H9 (cell line): ENCODE data around the gene DES. TPM values are rescaled to one million over a fixed set of nuclear protein-coding genes. Genes with fewer than 3 reads are reported as not detected.

ENCODE experiments used
- DNase-seq: peaks from one replicate; pipeline ENCODE4 v3.0.0-alpha.2; 2017
- H2AFZ ChIP-seq: one replicate; pipeline ENCODE4 v1.6.1; 2013; ENCODE audit warnings: mild to moderate bottlenecking, low read length, control low read depth, moderate library complexity
- H2AK5ac ChIP-seq: 2 replicates; pipeline ENCODE4 v1.6.1; 2013; ENCODE audit warnings: low read length, control low read depth, mixed read lengths; ENCODE audit not compliant: insufficient read length
- H2BK120ac ChIP-seq: one replicate; pipeline ENCODE4 v1.6.1; 2013; ENCODE audit warnings: low read depth, mild to moderate bottlenecking, low read length, control low read depth, inconsistent platforms; ENCODE audit not compliant: poor library complexity, severe bottlenecking
- H2BK12ac ChIP-seq: 2 replicates; pipeline ENCODE4 v1.6.1; 2013; ENCODE audit warnings: low read length, control low read depth, mixed read lengths, low read depth; ENCODE audit not compliant: insufficient read length
- H2BK15ac ChIP-seq: 2 replicates; pipeline ENCODE4 v1.6.1; 2013; ENCODE audit warnings: low read depth, low read length, control low read depth
- H2BK20ac ChIP-seq: one replicate; pipeline ENCODE4 v1.6.1; 2013; ENCODE audit warnings: low read depth, mild to moderate bottlenecking, low read length, control low read depth, inconsistent platforms; ENCODE audit not compliant: poor library complexity, severe bottlenecking
- H2BK5ac ChIP-seq: 2 replicates; pipeline ENCODE4 v1.6.1; 2013; ENCODE audit warnings: low read length, control low read depth, mixed read lengths; ENCODE audit not compliant: insufficient read length
- H3K14ac ChIP-seq: 2 replicates; pipeline ENCODE4 v1.6.1; 2013; ENCODE audit warnings: low read length, control low read depth; ENCODE audit not compliant: insufficient read depth
- H3K18ac ChIP-seq: 2 replicates; pipeline ENCODE4 v1.6.1; 2013; ENCODE audit warnings: low read depth, mild to moderate bottlenecking, mixed read lengths, low read length, control low read depth; ENCODE audit not compliant: insufficient read length
- H3K23ac ChIP-seq: 2 replicates; pipeline ENCODE4 v1.6.1; 2013; ENCODE audit warnings: low read length, control low read depth, mixed read lengths, low read depth; ENCODE audit not compliant: insufficient read length
- H3K23me2 ChIP-seq: 2 replicates; pipeline ENCODE4 v1.6.1; 2013; ENCODE audit warnings: low read depth, mild to moderate bottlenecking, mixed read lengths, low read length, control low read depth; ENCODE audit not compliant: insufficient read length, poor library complexity, severe bottlenecking
- H3K27ac ChIP-seq: 2 replicates; pipeline ENCODE4 v1.5.1; 2013; ENCODE audit warnings: low read length, control low read depth, mixed read lengths, low read depth; ENCODE audit not compliant: insufficient read length
- H3K27me3 ChIP-seq: 2 replicates; pipeline ENCODE4 v1.6.1; 2013; ENCODE audit warnings: low read length, control low read depth, inconsistent platforms; ENCODE audit not compliant: insufficient read depth
- H3K4ac ChIP-seq: 2 replicates; pipeline ENCODE4 v1.6.1; 2013; ENCODE audit warnings: low read depth, mild to moderate bottlenecking, control low read depth, inconsistent platforms, low read length, moderate library complexity
- H3K4me1 ChIP-seq: 2 replicates; pipeline ENCODE4 v1.6.1; 2013; ENCODE audit warnings: low read length, control low read depth, inconsistent platforms; ENCODE audit not compliant: insufficient read depth
- H3K4me2 ChIP-seq: 2 replicates; pipeline ENCODE4 v1.6.1; 2013; ENCODE audit warnings: low read length, control low read depth, mixed read lengths; ENCODE audit not compliant: insufficient read length, insufficient read depth
- H3K56ac ChIP-seq: 2 replicates; pipeline ENCODE4 v1.6.1; 2013; ENCODE audit warnings: low read depth, mild to moderate bottlenecking, mixed read lengths, low read length, control low read depth; ENCODE audit not compliant: insufficient read length
- H3K79me1 ChIP-seq: 2 replicates; pipeline ENCODE4 v1.6.1; 2013; ENCODE audit warnings: low read depth, mild to moderate bottlenecking, moderate library complexity, low read length, control low read depth, inconsistent platforms; ENCODE audit not compliant: insufficient read depth, poor library complexity, severe bottlenecking
- H3K79me2 ChIP-seq: 2 replicates; pipeline ENCODE4 v1.6.1; 2013; ENCODE audit warnings: low read length, control low read depth, inconsistent platforms; ENCODE audit not compliant: insufficient read depth
- H3K9ac ChIP-seq: 2 replicates; pipeline ENCODE4 v1.6.1; 2013; ENCODE audit warnings: low read length, control low read depth, mixed read lengths; ENCODE audit not compliant: insufficient read length; ENCODE audit errors: extremely low read depth
- H3K9me3 ChIP-seq: one replicate; pipeline ENCODE4 v1.6.1; 2013; ENCODE audit warnings: low read depth, low read length, inconsistent platforms; ENCODE audit not compliant: control insufficient read depth
- H3T11ph ChIP-seq: one replicate; pipeline ENCODE4 v1.6.1; 2013; ENCODE audit warnings: mild to moderate bottlenecking, low read length, control low read depth, inconsistent platforms
- H4K20me1 ChIP-seq: one replicate; pipeline ENCODE4 v1.6.1; 2013; ENCODE audit not compliant: control insufficient read depth, insufficient read length, insufficient read depth
- H4K5ac ChIP-seq: 2 replicates; pipeline ENCODE4 v1.6.1; 2013; ENCODE audit warnings: low read depth, mild to moderate bottlenecking, mixed read lengths, low read length, control low read depth; ENCODE audit not compliant: insufficient read length
- H4K8ac ChIP-seq: replicated peaks from 2 replicates; pipeline ENCODE4 v1.6.1; 2013; ENCODE audit warnings: low read length, control low read depth, mixed read lengths, low read depth; ENCODE audit not compliant: insufficient read length
- H4K91ac ChIP-seq: 2 replicates; pipeline ENCODE4 v1.6.1; 2013; ENCODE audit warnings: low read depth, mild to moderate bottlenecking, moderate library complexity, mixed read lengths, low read length, control low read depth; ENCODE audit not compliant: insufficient read length
- H3K27ac Mint-ChIP-seq, 3 experiments: 2 replicates in 2 of 3; 3 replicates in 1 of 3; pipeline ENCODE4 v1.8.0; 2020 to 2021; ENCODE audit warnings: mixed read lengths in 3 of 3, mild to moderate bottlenecking in 1 of 3, moderate library complexity in 1 of 3
- H3K27me3 Mint-ChIP-seq: 2 replicates; pipeline ENCODE4 v1.8.0; 2021; ENCODE audit warnings: low read depth, mild to moderate bottlenecking, moderate library complexity, mixed read lengths
- H3K36me3 Mint-ChIP-seq, 3 experiments: 2 replicates in 2 of 3; 3 replicates in 1 of 3; pipeline ENCODE4 v1.8.0; 2020 to 2021; ENCODE audit warnings: low read depth in 3 of 3, mixed read lengths in 3 of 3; ENCODE audit not compliant: insufficient read depth in 1 of 3
- H3K4me1 Mint-ChIP-seq, 2 experiments: 2 replicates each; pipeline ENCODE4 v1.8.0; 2020; ENCODE audit warnings: mixed read lengths in 2 of 2
- H3K4me3 Mint-ChIP-seq, 2 experiments: 2 replicates in 1 of 2; 3 replicates in 1 of 2; pipeline ENCODE4 v1.8.0; 2020 to 2021; ENCODE audit warnings: mild to moderate bottlenecking in 2 of 2, mixed read lengths in 2 of 2, moderate library complexity in 1 of 2
- H3K9me3 Mint-ChIP-seq, 2 experiments: 2 replicates in 1 of 2; 3 replicates in 1 of 2; pipeline ENCODE4 v1.8.0; 2020; ENCODE audit warnings: mild to moderate bottlenecking in 2 of 2, mixed read lengths in 2 of 2, moderate library complexity in 1 of 2
- WGBS: extraction: QIAGEN DNeasy Blood & Tissue Kit; methylation state at CpG from one replicate; pipeline ENCODE4 v1.1.7; 2013; ENCODE audit warnings: missing lambda C conversion rate, low lambda C conversion rate, mixed read lengths; ENCODE audit not compliant: insufficient read length; ENCODE audit errors: extremely low coverage; 5-methylcytosine and 5-hydroxymethylcytosine counted together
- total RNA-seq: library from RNA; stranded (reverse); gene quantifications from 2 replicates; pipeline ENCODE4 v1.2.1, GENCODE V29; 2021
- TF ChIP-seq, protein P1 (sequence below): fragments of 200-600 bp; sonication (generic); conservative IDR thresholded peaks from 3 replicates; pipeline ENCODE4 v1.8.0; 2021; ENCODE audit warnings: antibody characterized with exemption, mild to moderate bottlenecking

The DES gene
- total RNA-seq, 1 experiment from 2014 or later: 4.6 TPM

DNA sequence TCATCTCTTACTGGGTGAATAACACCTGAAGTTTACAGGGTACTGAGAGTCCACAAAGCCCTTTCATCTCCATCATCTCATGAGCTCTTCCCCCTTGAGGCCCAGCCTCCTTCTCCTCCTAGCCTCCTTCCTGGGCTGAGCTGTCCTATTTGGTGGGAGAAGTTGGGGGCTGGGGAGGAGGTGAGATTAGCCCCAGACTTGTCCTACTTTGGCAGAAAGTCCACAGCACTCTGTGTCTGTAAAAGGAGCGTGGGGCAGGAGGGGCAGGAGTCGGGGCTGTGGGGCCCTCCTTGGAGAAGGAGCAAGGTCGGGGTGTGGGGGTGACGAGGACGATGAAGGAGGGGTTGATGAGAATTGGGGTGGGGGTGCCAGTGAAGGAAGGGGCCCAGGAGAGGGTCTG lies 10.0 kb upstream of the DES start:
- H2BK120ac ChIP-seq: no peak overlapping the region
- H2BK5ac ChIP-seq: no peak overlapping the region
- H3K27ac ChIP-seq: no peak overlapping the region
- H3K27ac Mint-ChIP-seq: no peak overlapping the region; a peak in 1 of 7 replicates
- no CpG with 5 or more reads among the region's 5 CpGs for WGBS
- H3K27me3 ChIP-seq: no peaks in the 10 kb centered on the region
- H3K4ac ChIP-seq: no peak overlapping the region
- no peak overlapping the region for H4K8ac ChIP-seq
- H3K23me2 ChIP-seq: no peaks in the 10 kb centered on the region
- H2AFZ ChIP-seq: no peak overlapping the region
- H3K79me1 ChIP-seq: no peaks in the 10 kb centered on the region
- H2BK20ac ChIP-seq: no peak overlapping the region
- no peak for DNase-seq
- no peak overlapping the region for H3K14ac ChIP-seq
- no peak overlapping the region for H3K18ac ChIP-seq
- no peaks in the 10 kb centered on the region for H3K4me1 ChIP-seq
- no peak overlapping the region for H3K4me3 Mint-ChIP-seq
- H3K23ac ChIP-seq: no peak overlapping the region
- peaks cover 6% of the 10 kb centered on the region for H3K27me3 Mint-ChIP-seq
- no peak overlapping the region for H2BK12ac ChIP-seq
- no peak overlapping the region for H2AK5ac ChIP-seq
- TF ChIP-seq, protein P1, sequence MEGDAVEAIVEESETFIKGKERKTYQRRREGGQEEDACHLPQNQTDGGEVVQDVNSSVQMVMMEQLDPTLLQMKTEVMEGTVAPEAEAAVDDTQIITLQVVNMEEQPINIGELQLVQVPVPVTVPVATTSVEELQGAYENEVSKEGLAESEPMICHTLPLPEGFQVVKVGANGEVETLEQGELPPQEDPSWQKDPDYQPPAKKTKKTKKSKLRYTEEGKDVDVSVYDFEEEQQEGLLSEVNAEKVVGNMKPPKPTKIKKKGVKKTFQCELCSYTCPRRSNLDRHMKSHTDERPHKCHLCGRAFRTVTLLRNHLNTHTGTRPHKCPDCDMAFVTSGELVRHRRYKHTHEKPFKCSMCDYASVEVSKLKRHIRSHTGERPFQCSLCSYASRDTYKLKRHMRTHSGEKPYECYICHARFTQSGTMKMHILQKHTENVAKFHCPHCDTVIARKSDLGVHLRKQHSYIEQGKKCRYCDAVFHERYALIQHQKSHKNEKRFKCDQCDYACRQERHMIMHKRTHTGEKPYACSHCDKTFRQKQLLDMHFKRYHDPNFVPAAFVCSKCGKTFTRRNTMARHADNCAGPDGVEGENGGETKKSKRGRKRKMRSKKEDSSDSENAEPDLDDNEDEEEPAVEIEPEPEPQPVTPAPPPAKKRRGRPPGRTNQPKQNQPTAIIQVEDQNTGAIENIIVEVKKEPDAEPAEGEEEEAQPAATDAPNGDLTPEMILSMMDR: no peak
- no peak overlapping the region for H3K9ac ChIP-seq
- no peak overlapping the region for H4K5ac ChIP-seq
- H3K79me2 ChIP-seq: no peaks in the 10 kb centered on the region
- no peak overlapping the region for H3T11ph ChIP-seq
- no peak overlapping the region for H3K56ac ChIP-seq
- no peaks in the 10 kb centered on the region for H3K36me3 Mint-ChIP-seq
- no peak overlapping the region for H2BK15ac ChIP-seq
- H3K9me3 Mint-ChIP-seq: peaks cover 6 to 8% of the 10 kb centered on the region in 2 experiments
- H3K9me3 ChIP-seq: no peaks in the 10 kb centered on the region
- H3K4me1 Mint-ChIP-seq: peaks cover 10 to 21% of the 10 kb centered on the region in 2 experiments
- no peak overlapping the region for H3K4me2 ChIP-seq
- H4K20me1 ChIP-seq: no peaks in the 10 kb centered on the region
- H4K91ac ChIP-seq: no peak overlapping the region
